Measurements from ENCODE around the gene DTX4.
A peak's percentile ranks its signal among the peaks of the same experiment; 100 is the strongest.
"Not testable (repeated sequence)": the region's sequence is repeated elsewhere in the genome, so short reads cannot be mapped to it uniquely, and the experiment has no call there.

Gene DTX4

GRCh38 chr11:59171508-59172322, at the start of gene DTX4:
TSS of gene DTX4 (plus strand) at chr11:59172132. CDS start at chr11:59172596, 464 bp downstream.
- H3K4me3 Mint-ChIP-seq, result peak within 1 kb of the TSS; percentile 82
- peak; percentile 86 for DNase-seq (ENCODE audit: low spot score)
- no peaks in the 10 kb centered on the region for H3K36me3 Mint-ChIP-seq (ENCODE audit: low read depth)
- peaks cover 37% of the 10 kb centered on the region for H3K27me3 Mint-ChIP-seq (ENCODE audit: low read depth)
- H3K27ac Mint-ChIP-seq, result peak within 1 kb of the TSS; percentile 50
- H3K4me1 Mint-ChIP-seq (ENCODE audit: low read depth), result peaks cover 10% of the 10 kb centered on the region
- H3K9me3 Mint-ChIP-seq, result no peaks in the 10 kb centered on the region

GRCh38 chr11:59135648-59136461, 36.1 kb upstream of the DTX4 start:
- H3K4me3 Mint-ChIP-seq, result peak overlapping the region; percentile 63
- DNase-seq (ENCODE audit: low spot score), result peak; percentile 78
- peak overlapping the region; percentile 70 for H3K27ac Mint-ChIP-seq
- H3K36me3 Mint-ChIP-seq (ENCODE audit: low read depth), result peaks cover 49% of the 10 kb centered on the region
- peaks cover 16% of the 10 kb centered on the region for H3K4me1 Mint-ChIP-seq (ENCODE audit: low read depth)
- peaks cover 24% of the 10 kb centered on the region for H3K9me3 Mint-ChIP-seq
- no peaks in the 10 kb centered on the region for H3K27me3 Mint-ChIP-seq (ENCODE audit: low read depth)

GRCh38 chr11:59136551-59136950, 35.4 kb upstream of the DTX4 start:
- not testable (repeated sequence) for DNase-seq (ENCODE audit: low spot score); H3K27me3 Mint-ChIP-seq (ENCODE audit: low read depth); H3K27ac Mint-ChIP-seq; H3K4me3 Mint-ChIP-seq
- Mint-ChIP-seq H3K9me3 (peaks cover 17% of the 10 kb centered on the region), H3K36me3 (ENCODE audit: low read depth) (peaks cover 45% of the 10 kb centered on the region), H3K4me1 (ENCODE audit: low read depth) (peaks cover 22% of the 10 kb centered on the region)

GRCh38 chr11:59137190-59137589, 34.7 kb upstream of the DTX4 start:
- peaks cover 11% of the 10 kb centered on the region for H3K9me3 Mint-ChIP-seq
- peaks cover 28% of the 10 kb centered on the region for H3K4me1 Mint-ChIP-seq (ENCODE audit: low read depth)
- no peak overlapping the region for H3K27ac Mint-ChIP-seq
- DNase-seq (ENCODE audit: low spot score), result no peak
- H3K36me3 Mint-ChIP-seq (ENCODE audit: low read depth), result peaks cover 38% of the 10 kb centered on the region
- H3K4me3 Mint-ChIP-seq, result no peak overlapping the region
- no peaks in the 10 kb centered on the region for H3K27me3 Mint-ChIP-seq (ENCODE audit: low read depth)

GRCh38 chr11:59138643-59139042, 33.3 kb upstream of the DTX4 start:
- H3K4me1 Mint-ChIP-seq (ENCODE audit: low read depth), result peaks cover 36% of the 10 kb centered on the region
- DNase-seq (ENCODE audit: low spot score), result no peak
- no peaks in the 10 kb centered on the region for H3K27me3 Mint-ChIP-seq (ENCODE audit: low read depth)
- H3K4me3 Mint-ChIP-seq, result no peak overlapping the region
- H3K9me3 Mint-ChIP-seq, result no peaks in the 10 kb centered on the region
- H3K36me3 Mint-ChIP-seq (ENCODE audit: low read depth), result peaks cover 30% of the 10 kb centered on the region
- H3K27ac Mint-ChIP-seq, result no peak overlapping the region

GRCh38 chr11:59141191-59141590, 30.7 kb upstream of the DTX4 start:
- H3K27me3 Mint-ChIP-seq (ENCODE audit: low read depth), result no peaks in the 10 kb centered on the region
- no peak for DNase-seq (ENCODE audit: low spot score)
- peaks cover 37% of the 10 kb centered on the region for H3K4me1 Mint-ChIP-seq (ENCODE audit: low read depth)
- H3K9me3 Mint-ChIP-seq, result no peaks in the 10 kb centered on the region
- H3K4me3 Mint-ChIP-seq, result peak overlapping the region; percentile 93
- H3K27ac Mint-ChIP-seq, result no peak overlapping the region
- peaks cover 28% of the 10 kb centered on the region for H3K36me3 Mint-ChIP-seq (ENCODE audit: low read depth)

GRCh38 chr11:59141673-59142460, 30.1 kb upstream of the DTX4 start:
- no peak for DNase-seq (ENCODE audit: low spot score)
- H3K27ac Mint-ChIP-seq, result peak overlapping the region; percentile 91
- peak overlapping the region; percentile 93 for H3K4me3 Mint-ChIP-seq
- H3K9me3 Mint-ChIP-seq, result no peaks in the 10 kb centered on the region
- H3K4me1 Mint-ChIP-seq (ENCODE audit: low read depth), result peaks cover 43% of the 10 kb centered on the region
- peaks cover 35% of the 10 kb centered on the region for H3K36me3 Mint-ChIP-seq (ENCODE audit: low read depth)
- no peaks in the 10 kb centered on the region for H3K27me3 Mint-ChIP-seq (ENCODE audit: low read depth)

GRCh38 chr11:59142530-59143507, 29.1 kb upstream of the DTX4 start, which contains the start of gene FAM111A:
TSS of gene FAM111A (plus strand) at chr11:59142856. CDS start at chr11:59148873, 6,017 bp downstream.
- peak within 1 kb of the TSS; percentile 93 for H3K4me3 Mint-ChIP-seq
- H3K4me1 Mint-ChIP-seq (ENCODE audit: low read depth), result peaks cover 51% of the 10 kb centered on the region
- DNase-seq (ENCODE audit: low spot score), result peak; percentile 87
- H3K27me3 Mint-ChIP-seq (ENCODE audit: low read depth), result no peaks in the 10 kb centered on the region
- H3K9me3 Mint-ChIP-seq, result no peaks in the 10 kb centered on the region
- peak within 1 kb of the TSS; percentile 91 for H3K27ac Mint-ChIP-seq
- H3K36me3 Mint-ChIP-seq (ENCODE audit: low read depth), result peaks cover 45% of the 10 kb centered on the region

GRCh38 chr11:59144096-59144495, 27.8 kb upstream of the DTX4 start:
- Mint-ChIP-seq H3K4me1 (ENCODE audit: low read depth) (peaks cover 61% of the 10 kb centered on the region), H3K27me3 (ENCODE audit: low read depth) (no peaks in the 10 kb centered on the region), H3K4me3 (peak overlapping the region; percentile 93), H3K9me3 (no peaks in the 10 kb centered on the region), H3K27ac (peak overlapping the region; percentile 91), H3K36me3 (ENCODE audit: low read depth) (peaks cover 53% of the 10 kb centered on the region)
- no peak for DNase-seq (ENCODE audit: low spot score)

- H3K9me3 Mint-ChIP-seq, result no peaks in the 10 kb centered on the region
- H3K4me3 Mint-ChIP-seq, result peak overlapping the region; percentile 93
- H3K27ac Mint-ChIP-seq, result peak overlapping the region; percentile 91
- H3K36me3 Mint-ChIP-seq (ENCODE audit: low read depth), result peaks cover 56% of the 10 kb centered on the region
- DNase-seq (ENCODE audit: low spot score), result peak; percentile 78
- H3K27me3 Mint-ChIP-seq (ENCODE audit: low read depth), result no peaks in the 10 kb centered on the region
- H3K4me1 Mint-ChIP-seq (ENCODE audit: low read depth), result peaks cover 65% of the 10 kb centered on the region
Observed at GRCh38 chr11:59144579-59145345, 27.2 kb upstream of the DTX4 start.

- Mint-ChIP-seq H3K4me3 (peak overlapping the region; percentile 93), H3K36me3 (ENCODE audit: low read depth) (peaks cover 62% of the 10 kb centered on the region), H3K4me1 (ENCODE audit: low read depth) (peaks cover 70% of the 10 kb centered on the region), H3K27ac (peak overlapping the region; percentile 91), H3K9me3 (no peaks in the 10 kb centered on the region), H3K27me3 (ENCODE audit: low read depth) (no peaks in the 10 kb centered on the region)
- no peak for DNase-seq (ENCODE audit: low spot score)
Observed at GRCh38 chr11:59145534-59145933, 26.4 kb upstream of the DTX4 start.

- Mint-ChIP-seq H3K9me3 (no peaks in the 10 kb centered on the region), H3K36me3 (ENCODE audit: low read depth) (peaks cover 70% of the 10 kb centered on the region), H3K4me3 (peak overlapping the region; percentile 59), H3K27me3 (ENCODE audit: low read depth) (no peaks in the 10 kb centered on the region), H3K27ac (peak overlapping the region; percentile 44), H3K4me1 (ENCODE audit: low read depth) (peaks cover 50% of the 10 kb centered on the region)
- no peak for DNase-seq (ENCODE audit: low spot score)
Observed at GRCh38 chr11:59151761-59152160, 20.2 kb upstream of the DTX4 start.
